CD4-positive, alpha-beta T cell treated with Interleukin-17A for 4 hours (primary cell): ENCODE measurements around the gene MEGF8.

Source experiments
- DNase-seq: peaks from one replicate; pipeline ENCODE4 v3.0.0-alpha.2; 2020; ENCODE audit warnings: mixed read lengths

Gene MEGF8

DNA sequence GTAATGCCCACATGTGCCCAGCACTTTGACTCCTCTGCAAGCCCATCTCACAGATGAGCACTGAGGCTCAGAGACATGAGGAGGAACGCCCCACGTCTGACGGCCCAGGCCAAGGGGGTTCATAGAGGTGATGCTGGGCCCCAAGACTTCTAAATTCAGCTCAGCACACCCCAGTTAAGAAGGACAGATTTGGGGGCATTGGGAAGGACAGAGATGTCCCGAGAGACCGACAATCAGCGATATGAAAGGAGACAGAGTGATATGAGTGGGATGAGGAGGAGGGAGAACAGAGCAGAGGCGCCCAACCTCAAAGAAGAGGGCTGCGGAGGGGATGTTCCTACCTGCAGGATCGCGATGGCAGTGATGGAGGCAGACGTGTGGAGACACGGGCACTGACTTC, 64.5 kb downstream of the MEGF8 start, which contains the start of gene CNFN:
Gene CNFN (minus strand): TSS at position 399 of the 400 bp plus-strand sequence. CDS start 1,260 bp downstream, outside the sequence.
- DNase-seq = no peak

- DNase-seq = no peak
Measured at GRCh38 chr19:42392165-42392564, 66.7 kb downstream of the MEGF8 start.

GRCh38 chr19:42394751-42395150, 69.3 kb downstream of the MEGF8 start:
- no peak for DNase-seq

DNA sequence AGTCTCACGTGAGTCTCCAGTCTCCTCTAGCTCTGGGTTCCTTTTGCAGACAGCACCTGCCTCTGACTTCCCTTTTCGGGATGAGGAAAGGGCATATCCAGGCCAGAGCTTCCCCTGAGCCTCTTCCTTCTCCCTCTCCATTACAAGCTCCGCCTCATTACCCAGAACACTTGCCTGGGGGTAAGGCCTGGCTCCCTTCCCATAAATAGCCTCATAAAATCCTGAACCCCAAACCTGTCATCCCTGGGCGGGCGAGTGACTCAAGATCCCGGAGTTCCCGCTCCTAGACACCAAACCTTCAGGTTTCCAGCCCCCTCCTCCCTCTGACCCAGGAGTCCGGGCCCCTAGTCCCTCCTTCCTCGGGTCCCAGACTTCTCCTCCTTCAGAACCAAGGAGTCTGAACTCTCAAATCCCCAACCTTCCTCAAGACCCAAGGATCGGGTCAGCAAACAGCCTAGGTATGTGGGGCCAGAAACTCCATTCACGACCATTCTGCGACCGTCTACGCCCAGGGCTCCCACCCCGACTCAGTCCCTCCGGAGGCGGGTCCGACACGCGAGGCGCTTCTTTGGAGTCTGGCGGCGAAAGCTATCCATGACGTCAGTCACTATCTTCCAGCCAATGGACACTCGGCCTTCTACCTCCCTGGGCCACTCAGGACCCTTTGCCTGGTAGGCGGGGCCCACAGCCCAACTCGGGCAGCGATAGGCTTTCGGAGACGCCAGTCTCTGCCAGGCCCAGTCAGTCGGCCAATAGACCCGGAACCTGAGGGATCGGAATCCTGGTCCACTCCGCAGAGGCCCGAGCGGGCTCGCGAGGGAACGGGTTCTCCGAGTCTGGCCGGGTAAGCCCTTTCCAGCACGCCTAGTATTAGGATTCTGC, 71.2 kb downstream of the MEGF8 start:
- peak; percentile 93 for DNase-seq

- no peak for DNase-seq
Measured at GRCh38 chr19:42397263-42398166, 72.1 kb downstream of the MEGF8 start.

DNA sequence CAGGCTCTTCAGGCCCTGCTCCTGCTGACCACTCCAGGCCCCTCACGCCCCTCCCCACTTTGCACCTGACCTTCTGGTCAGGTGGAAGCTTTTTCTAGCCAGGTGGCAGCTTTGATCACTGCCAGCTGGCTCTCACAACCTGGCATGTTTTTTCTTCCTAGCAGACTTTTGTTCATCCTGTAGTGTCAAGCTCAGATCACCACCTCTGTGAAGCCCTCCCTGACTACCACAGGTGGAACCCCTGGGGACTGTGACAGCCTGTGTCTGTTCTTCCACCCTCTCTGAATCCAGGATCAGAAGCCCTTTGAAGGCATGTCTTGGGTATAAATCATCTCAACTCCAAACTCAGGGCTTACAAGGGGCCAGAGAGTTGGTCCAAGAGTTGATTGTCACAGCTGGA, 75.0 kb downstream of the MEGF8 start:
- no peak for DNase-seq

DNA sequence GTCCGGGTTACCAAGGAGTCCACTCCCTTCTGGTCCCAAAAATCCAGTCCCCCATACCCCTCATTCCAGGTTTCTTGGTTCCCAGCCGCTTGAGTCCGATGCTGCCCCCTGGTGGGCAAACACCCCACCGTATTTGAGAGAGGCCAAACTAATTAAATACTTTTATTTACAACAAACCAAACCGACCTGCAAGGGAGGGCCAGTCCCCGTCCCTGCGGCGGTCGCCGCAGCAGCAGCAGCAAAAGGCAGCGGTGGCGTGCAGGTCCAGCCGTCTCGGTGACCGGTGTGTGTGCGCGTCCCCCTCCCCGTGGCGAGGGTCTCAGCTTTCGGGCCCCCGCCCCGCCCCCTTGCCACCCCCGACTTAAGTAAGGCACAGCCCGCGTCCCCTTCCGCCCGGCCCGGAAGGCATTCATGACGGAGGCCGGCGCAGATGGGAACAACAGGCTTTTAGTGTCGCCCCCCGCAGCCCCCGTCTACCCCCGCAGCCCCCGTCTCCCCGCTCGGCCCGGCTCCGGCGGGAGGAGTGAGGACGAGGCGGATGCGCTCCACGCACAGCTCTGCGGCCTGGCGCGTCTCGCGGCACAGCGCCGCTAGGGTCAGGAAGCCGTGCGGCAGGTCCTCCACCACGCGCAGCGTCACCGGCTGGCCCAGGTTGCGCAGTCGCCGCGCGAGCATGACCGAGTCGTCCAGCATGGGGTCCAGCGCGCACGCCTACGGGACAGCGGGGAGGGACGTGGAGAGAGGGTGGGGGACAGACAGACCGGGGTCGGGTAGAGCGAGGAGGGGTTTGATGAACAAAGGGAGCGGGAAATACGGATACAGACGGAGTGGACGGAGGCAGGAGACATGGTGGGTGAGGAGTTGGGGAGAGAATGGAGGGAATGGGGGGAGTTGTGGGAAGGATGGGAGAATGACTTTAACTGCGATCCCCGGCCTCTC, 76.2 kb downstream of the MEGF8 start:
- DNase-seq = peak; percentile 89

GRCh38 chr19:42402376-42403116, 77.1 kb downstream of the MEGF8 start:
- DNase-seq = no peak

GRCh38 chr19:42403586-42403985, 78.2 kb downstream of the MEGF8 start:
- no peak for DNase-seq

DNA sequence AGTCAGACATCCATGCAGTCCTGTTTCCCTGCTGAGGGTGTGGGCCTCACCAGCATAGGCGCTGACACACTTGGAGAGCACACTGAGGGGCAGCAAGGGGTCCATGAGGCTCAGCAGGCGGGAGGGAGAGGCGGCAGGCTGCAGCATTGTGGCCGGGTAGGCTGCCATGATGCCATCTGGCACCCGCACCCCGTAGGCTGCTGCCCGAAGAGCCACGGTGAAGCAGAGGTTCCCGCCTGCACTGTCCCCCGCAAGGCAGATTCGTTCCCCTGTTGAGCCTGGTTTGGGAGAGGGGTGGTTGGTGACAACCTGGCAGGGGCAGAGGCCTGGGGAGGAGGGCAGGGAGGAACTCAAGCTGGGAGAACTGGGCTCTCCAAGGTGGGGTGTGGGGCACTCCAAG, 80.7 kb downstream of the MEGF8 start:
- no peak for DNase-seq

- DNase-seq = no peak
Measured at GRCh38 chr19:42407085-42407815, 81.8 kb downstream of the MEGF8 start.

DNA sequence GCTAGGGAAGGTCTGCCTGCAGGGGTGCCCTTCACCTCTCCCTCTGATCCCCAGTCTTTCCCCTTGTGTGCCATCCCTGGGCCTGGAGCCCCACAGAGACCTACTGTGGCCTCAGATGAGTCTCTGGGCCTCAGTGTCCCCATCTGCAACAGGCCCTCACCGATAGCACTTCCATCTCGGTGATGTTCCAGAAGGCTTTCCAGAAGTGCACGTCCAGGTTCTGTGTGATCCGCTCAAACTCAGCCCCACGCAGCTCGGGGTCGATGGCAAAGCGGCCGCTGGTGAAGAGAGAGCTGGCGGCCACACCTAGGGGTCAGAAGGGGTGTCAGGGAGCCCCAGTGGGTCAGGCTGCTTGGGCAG, 82.4 kb downstream of the MEGF8 start:
- DNase-seq = no peak

- DNase-seq = no peak
Measured at GRCh38 chr19:42409477-42409876, 84.0 kb downstream of the MEGF8 start.

DNA sequence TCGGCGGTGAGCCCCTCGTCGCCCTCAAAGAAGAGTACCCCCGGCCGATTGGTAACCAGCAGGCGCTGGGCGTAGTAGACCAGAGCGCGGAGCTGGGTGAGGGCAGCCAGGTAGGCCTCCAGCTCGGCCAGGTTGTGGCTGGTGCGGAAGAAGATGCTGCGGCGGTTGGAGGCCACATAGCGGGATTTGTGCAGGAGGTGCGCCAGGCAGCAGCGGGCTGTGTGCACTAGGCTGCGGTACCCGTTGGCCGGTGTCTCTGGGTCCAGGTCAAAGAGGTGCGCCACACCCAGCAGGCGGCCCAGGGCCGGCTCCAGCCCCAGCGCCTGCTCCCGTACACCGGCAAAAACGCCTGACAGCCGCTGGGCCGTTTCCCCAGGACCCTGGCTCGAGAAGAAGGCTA, 84.9 kb downstream of the MEGF8 start:
- no peak for DNase-seq

DNA sequence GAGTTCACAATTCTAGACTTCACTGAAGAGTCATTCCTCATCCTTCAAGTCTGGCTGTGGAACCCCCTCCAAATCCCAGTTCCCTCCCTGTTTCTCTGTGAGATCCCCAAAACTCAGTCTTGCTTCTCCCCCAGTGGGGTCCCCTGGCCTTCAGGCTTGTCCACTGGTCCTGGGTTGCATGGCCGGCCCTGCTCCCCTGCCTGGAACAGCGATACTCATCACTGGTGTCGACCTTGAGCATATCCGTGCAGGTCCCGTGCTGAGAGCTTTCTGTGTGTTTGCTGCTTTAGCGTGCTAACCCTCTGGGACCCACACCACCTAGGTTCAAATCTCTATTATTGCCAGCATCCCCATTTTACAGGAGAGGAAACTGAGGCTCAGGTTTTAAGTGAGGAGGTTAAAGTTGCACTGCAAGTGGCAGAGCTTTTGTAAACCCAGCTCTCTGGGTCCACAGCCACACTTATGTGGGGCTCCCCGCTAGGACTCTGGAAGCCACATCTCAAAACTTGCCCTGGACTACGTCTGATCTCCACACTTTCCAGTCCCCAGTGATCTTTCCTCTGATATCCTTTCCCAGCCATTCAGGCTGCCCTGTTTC, 86.2 kb downstream of the MEGF8 start:
- DNase-seq = no peak

DNA sequence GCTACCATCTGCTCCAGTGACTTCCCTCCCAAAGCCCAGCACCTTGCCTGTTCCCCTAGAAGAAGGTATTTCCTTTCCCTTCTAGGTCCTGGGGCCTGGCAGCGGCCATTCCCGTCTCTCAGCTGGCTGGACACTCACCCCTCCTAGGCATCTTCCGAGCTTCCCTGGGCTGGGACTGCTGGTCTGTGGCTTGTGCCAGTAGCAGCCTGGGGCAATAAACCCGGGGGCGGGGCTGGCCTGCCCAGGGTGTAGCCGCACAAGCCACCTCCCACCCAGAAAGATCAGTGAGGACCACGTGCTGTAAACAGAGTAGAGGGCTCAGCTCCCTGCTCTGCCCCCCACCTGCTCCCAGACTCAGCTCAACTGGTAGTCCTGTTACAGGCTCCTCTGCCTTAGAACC, 86.8 kb downstream of the MEGF8 start:
- no peak for DNase-seq

DNA sequence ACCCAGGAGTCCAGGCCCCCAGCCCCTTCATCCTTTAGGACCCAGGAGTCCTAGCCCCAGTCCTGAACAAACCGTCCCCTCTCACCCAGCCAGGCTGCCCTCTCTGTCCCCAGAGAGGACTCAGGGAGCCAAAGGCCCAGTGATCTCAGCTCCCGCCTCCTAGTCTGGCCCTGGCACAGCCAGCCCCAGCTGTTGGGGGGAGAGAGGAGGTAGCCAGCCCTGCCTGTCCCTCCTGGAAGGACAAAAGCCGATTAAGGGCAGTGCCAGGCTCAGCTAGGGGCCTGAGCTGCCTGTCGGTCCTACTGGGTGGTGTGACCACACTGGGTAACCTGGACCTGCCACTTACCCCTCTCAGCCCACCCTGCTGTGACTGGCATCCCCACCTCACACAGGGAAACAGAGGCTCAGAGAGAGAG, 87.2 kb downstream of the MEGF8 start:
- no peak for DNase-seq

DNA sequence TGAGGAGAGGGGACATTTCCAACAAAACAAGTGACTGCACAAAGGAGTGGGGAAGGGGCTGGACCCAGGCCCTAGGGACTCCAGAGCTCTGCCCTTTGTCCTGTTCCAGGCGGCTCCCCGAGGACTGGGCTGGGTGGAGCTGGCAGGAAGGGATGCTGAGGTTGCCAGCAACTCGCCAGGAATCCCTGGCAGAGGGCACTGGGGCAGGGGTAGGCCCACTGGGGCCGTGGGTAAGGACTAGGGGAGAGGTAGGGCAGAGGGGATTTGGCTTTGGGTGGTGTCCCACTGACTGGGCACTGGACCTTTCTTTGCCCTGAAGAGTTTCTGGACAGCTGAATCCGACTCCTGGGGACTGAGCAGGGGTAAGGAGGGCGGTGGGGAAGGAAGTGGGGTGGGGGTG, 93.9 kb downstream of the MEGF8 start:
- no peak for DNase-seq

DNA sequence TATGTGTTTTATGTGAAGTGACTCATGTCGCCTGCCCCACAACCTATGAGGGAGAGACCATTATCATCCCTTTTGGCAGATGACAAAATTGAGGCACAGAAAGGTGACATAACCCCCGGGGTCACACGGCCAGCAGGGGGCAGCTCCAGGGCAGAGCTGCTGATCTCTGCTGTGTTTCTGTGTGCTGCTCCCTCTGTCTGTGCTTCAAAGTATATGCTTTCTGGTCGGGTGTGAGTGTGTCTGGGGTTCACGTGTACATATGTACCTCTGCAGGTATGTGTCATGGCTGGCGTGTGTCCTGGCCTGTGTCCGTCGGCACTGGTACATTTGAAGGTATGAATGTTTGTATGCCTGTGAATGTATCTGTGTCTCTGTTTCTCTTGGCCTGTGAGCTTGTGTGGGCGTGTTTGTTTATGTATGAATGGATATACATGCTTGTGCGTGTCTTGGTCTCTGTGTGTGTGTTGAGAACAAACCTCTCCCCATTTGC, 94.7 kb downstream of the MEGF8 start:
- DNase-seq = peak; percentile 87

DNA sequence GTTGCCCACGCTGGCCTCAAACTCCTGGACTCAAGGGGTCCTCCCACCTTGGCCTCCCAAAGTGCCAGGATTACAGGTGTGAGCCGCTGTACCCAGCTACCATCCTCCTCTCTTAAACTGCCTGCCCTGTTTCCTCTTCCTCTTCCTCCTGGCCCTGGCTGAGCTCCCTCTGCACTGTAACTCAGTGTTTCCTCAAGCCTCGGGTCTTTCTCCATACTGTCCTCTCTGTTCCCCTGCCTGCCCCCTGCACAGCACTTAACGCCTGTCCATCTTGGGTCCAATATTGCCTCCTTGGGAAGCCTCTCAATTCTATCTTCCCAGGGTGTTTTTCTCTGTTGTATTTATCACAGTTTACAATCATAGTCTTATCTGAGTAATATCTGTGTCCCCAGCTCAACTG, 95.7 kb downstream of the MEGF8 start:
- no peak for DNase-seq
